BE2C (cell line): Measurements from ENCODE around the gene PEMT.
A peak's percentile ranks its signal among the peaks of the same experiment; 100 is the strongest.

Experiments used
- DNase-seq: peaks from one replicate; pipeline ENCODE4 v3.0.0-alpha.2; 2020
- H3K27me3 ChIP-seq: fragments of 250-450 bp; sonication (Bioruptor Pico); 2 replicates; pipeline ENCODE4 v1.5.1; 2020; ENCODE audit warnings: mild to moderate bottlenecking
- H3K36me3 ChIP-seq: fragments of 250-450 bp; sonication (Bioruptor Pico); 2 replicates; pipeline ENCODE4 v1.5.1; 2020; ENCODE audit warnings: mild to moderate bottlenecking
- H3K4me1 ChIP-seq: fragments of 250-450 bp; sonication (Bioruptor Pico); 2 replicates; pipeline ENCODE4 v1.5.1; 2020
- H3K4me3 ChIP-seq: 2 replicates; pipeline ENCODE4 v1.5.1; 2011; ENCODE audit warnings: low read depth, low read length
- H3K9me3 ChIP-seq: fragments of 250-450 bp; sonication (Bioruptor Pico); 2 replicates; pipeline ENCODE4 v1.5.1; 2020
- CTCF ChIP-seq: IDR thresholded peaks from 2 replicates; pipeline ENCODE4 v1.5.1; 2012; ENCODE audit warnings: mild to moderate bottlenecking, low read depth, low read length

Gene PEMT

GRCh38 chr17:17463821-17464220 lies 127.7 kb downstream of the PEMT start:
- H3K9me3 ChIP-seq, result no peaks in the 10 kb centered on the region
- no peaks in the 10 kb centered on the region for H3K36me3 ChIP-seq
- TF ChIP-seq CTCF, result no peak
- no peak for DNase-seq
- H3K4me1 ChIP-seq, result no peaks in the 10 kb centered on the region
- H3K27me3 ChIP-seq, result no peaks in the 10 kb centered on the region
- H3K4me3 ChIP-seq, result no peak overlapping the region

- H3K4me3 ChIP-seq, result no peak overlapping the region
- peak; percentile 12 for DNase-seq
- H3K9me3 ChIP-seq, result no peaks in the 10 kb centered on the region
- no peaks in the 10 kb centered on the region for H3K36me3 ChIP-seq
- no peak for TF ChIP-seq CTCF
- no peaks in the 10 kb centered on the region for H3K4me1 ChIP-seq
- H3K27me3 ChIP-seq, result no peaks in the 10 kb centered on the region
Measured at GRCh38 chr17:17462048-17462824, 129.3 kb downstream of the PEMT start.

- TF ChIP-seq CTCF, result no peak
- no peaks in the 10 kb centered on the region for H3K27me3 ChIP-seq
- no peaks in the 10 kb centered on the region for H3K9me3 ChIP-seq
- no peak for DNase-seq
- H3K4me1 ChIP-seq, result no peaks in the 10 kb centered on the region
- no peak overlapping the region for H3K4me3 ChIP-seq
- no peaks in the 10 kb centered on the region for H3K36me3 ChIP-seq
Measured at GRCh38 chr17:17460038-17460437, 131.5 kb downstream of the PEMT start.

- DNase-seq, result no peak
- H3K36me3 ChIP-seq, result no peaks in the 10 kb centered on the region
- H3K27me3 ChIP-seq, result no peaks in the 10 kb centered on the region
- TF ChIP-seq CTCF, result no peak
- no peaks in the 10 kb centered on the region for H3K4me1 ChIP-seq
- no peak overlapping the region for H3K4me3 ChIP-seq
- no peaks in the 10 kb centered on the region for H3K9me3 ChIP-seq
Measured at GRCh38 chr17:17457680-17458079, 133.8 kb downstream of the PEMT start.

- no peak for TF ChIP-seq CTCF
- Histone ChIP-seq H3K4me1 (no peaks in the 10 kb centered on the region), H3K27me3 (no peaks in the 10 kb centered on the region), H3K4me3 (no peak overlapping the region), H3K36me3 (no peaks in the 10 kb centered on the region), H3K9me3 (no peaks in the 10 kb centered on the region)
- no peak for DNase-seq
Measured at GRCh38 chr17:17456251-17456650, 135.3 kb downstream of the PEMT start.
